D721Med (cell line): Measurements from ENCODE around the gene CDKN1A.
"Not testable (repeated sequence)": the region's sequence is repeated elsewhere in the genome, so short reads cannot be mapped to it uniquely, and the experiment has no call there.

Experiments
- DNase-seq: peaks from one replicate; pipeline ENCODE4 v3.0.0; 2011; ENCODE audit warnings: low spot score; ENCODE audit not compliant: insufficient read length
- FAIRE-seq: peaks from 2 replicates; lab custom pipeline; 2011; peaks lifted over from hg19 to GRCh38; lab: Jason Lieb, UNC
- CTCF ChIP-seq: IDR thresholded peaks from 2 replicates; pipeline ENCODE4 v1.5.1; 2012; ENCODE audit warnings: mild to moderate bottlenecking, control low read depth; ENCODE audit not compliant: insufficient read depth; ENCODE audit errors: missing control alignments

The CDKN1A gene

DNA sequence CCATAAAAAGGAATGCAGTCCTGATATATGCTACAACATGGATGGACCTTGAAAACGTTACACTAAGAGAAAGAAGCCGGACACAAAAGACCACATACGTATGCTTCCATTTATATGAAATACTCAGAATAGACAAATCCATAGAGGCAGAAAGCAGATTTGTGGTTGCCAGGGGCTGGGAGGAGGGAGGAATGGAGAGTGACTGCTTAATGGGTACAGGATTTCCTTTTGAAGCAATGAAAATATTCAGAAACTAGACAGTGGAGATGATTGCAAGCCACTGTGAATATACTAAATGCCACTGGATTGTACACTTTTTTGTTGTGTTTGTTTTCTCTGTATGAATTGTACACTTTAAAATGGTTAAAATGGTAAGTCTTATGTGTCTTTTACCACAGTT is 29.4 kb upstream of the CDKN1A start:
- TF ChIP-seq CTCF = no peak
- no peak for FAIRE-seq
- DNase-seq = no peak

GRCh38 chr6:36649701-36650484 is 28.6 kb upstream of the CDKN1A start:
- DNase-seq = no peak
- FAIRE-seq = no peak
- no peak for TF ChIP-seq CTCF

- no peak for FAIRE-seq
- DNase-seq = no peak
- no peak for TF ChIP-seq CTCF
Measured at GRCh38 chr6:36650848-36651478, 27.6 kb upstream of the CDKN1A start.

- FAIRE-seq (no peak), DNase-seq (no peak)
- no peak for TF ChIP-seq CTCF
Measured at GRCh38 chr6:36651659-36652379, 26.7 kb upstream of the CDKN1A start.

GRCh38 chr6:36654469-36654868 is 24.0 kb upstream of the CDKN1A start:
- not testable (repeated sequence) for FAIRE-seq, DNase-seq

GRCh38 chr6:36655085-36655724 is 23.3 kb upstream of the CDKN1A start:
- DNase-seq (no peak), FAIRE-seq (no peak)
- no peak for TF ChIP-seq CTCF

DNA sequence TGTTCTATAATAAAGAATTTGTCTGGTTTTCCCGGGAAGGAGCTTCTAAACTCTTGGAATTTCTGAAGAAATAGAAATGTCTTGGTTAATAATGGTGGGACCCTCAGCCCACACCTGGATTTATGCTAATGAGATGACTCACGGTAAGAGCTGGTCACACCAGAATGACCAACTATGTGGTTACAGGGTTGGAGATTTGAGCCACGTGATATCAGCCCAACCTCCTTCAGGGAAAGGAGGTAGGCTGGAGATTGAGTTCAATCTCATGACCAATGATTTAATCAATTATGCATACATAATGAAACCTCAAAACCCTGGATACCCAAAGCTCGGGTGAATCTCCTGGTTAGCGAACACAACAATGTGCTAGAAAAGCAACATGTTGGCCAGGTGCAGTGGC is 22.1 kb upstream of the CDKN1A start:
- FAIRE-seq = no peak

More for the DNA sequence above, 22.1 kb upstream of the CDKN1A start:
- no peak for DNase-seq
- TF ChIP-seq CTCF = no peak
